Osteoblast (primary cell): ENCODE results near the gene TMEM270. TPM values are rescaled to one million over a fixed set of nuclear protein-coding genes. Genes with fewer than 3 reads are reported as not detected.

Experiments
- DNase-seq: peaks from one replicate; pipeline ENCODE4 v3.0.0; 2011; ENCODE audit warnings: low spot score, mixed read lengths; ENCODE audit not compliant: insufficient read length; ENCODE audit errors: missing footprints
- H2AFZ ChIP-seq: 2 replicates; pipeline ENCODE4 v1.6.0; 2011; ENCODE audit warnings: mild to moderate bottlenecking, low read length
- H3K27ac ChIP-seq: 2 replicates; pipeline ENCODE4 v1.5.1; 2011; ENCODE audit warnings: mild to moderate bottlenecking, low read depth, low read length, moderate library complexity
- H3K27me3 ChIP-seq: 2 replicates; pipeline ENCODE4 v1.6.0; 2012; ENCODE audit warnings: mild to moderate bottlenecking, control low read depth, inconsistent platforms, low read length, moderate library complexity; ENCODE audit not compliant: insufficient read depth
- H3K36me3 ChIP-seq: 2 replicates; pipeline ENCODE4 v1.5.1; 2011; ENCODE audit warnings: mild to moderate bottlenecking, low read length, control low read depth, moderate library complexity; ENCODE audit not compliant: insufficient read depth
- H3K4me1 ChIP-seq: 2 replicates; pipeline ENCODE4 v1.5.1; 2011; ENCODE audit warnings: mild to moderate bottlenecking, low read length, control low read depth, moderate library complexity; ENCODE audit not compliant: insufficient read depth
- H3K4me2 ChIP-seq: 2 replicates; pipeline ENCODE4 v1.6.0; 2011; ENCODE audit warnings: mild to moderate bottlenecking, low read length; ENCODE audit not compliant: insufficient read depth
- H3K4me3 ChIP-seq: fragments of 200-600 bp; sonication (generic); 3 replicates; pipeline ENCODE4 v1.5.1; 2012; ENCODE audit warnings: mild to moderate bottlenecking, low read length, inconsistent platforms; ENCODE audit not compliant: insufficient read depth
- H3K79me2 ChIP-seq: 2 replicates; pipeline ENCODE4 v1.6.0; 2012; ENCODE audit warnings: mild to moderate bottlenecking, low read length, control low read depth, inconsistent platforms; ENCODE audit not compliant: insufficient read depth
- H3K9me3 ChIP-seq: 2 replicates; pipeline ENCODE4 v1.5.1; 2011; ENCODE audit warnings: low read depth, low read length, control low read depth
- H4K20me1 ChIP-seq: 2 replicates; pipeline ENCODE4 v1.6.0; 2012; ENCODE audit warnings: mild to moderate bottlenecking, low read length, control low read depth; ENCODE audit not compliant: insufficient read depth
- total RNA-seq: library from RNA; depleted of rRNA; stranded (reverse); fragments of >200 nt; gene quantifications from 2 replicates; pipeline ENCODE4 v1.2.3, GENCODE V29; 2012
- TF ChIP-seq, protein P1 (sequence below): IDR thresholded peaks from 2 replicates; pipeline ENCODE4 v1.5.1; 2011; ENCODE audit warnings: mild to moderate bottlenecking, low read depth, low read length, moderate library complexity; ENCODE audit errors: extremely low read depth

TMEM270 gene
- total RNA-seq, 1 donor = not detected

- H3K27me3 ChIP-seq = no peaks in the 10 kb centered on the region
- no peaks in the 10 kb centered on the region for H4K20me1 ChIP-seq
- no peak overlapping the region for H3K27ac ChIP-seq
- no peaks in the 10 kb centered on the region for H3K9me3 ChIP-seq
- H2AFZ ChIP-seq = no peak overlapping the region
- H3K79me2 ChIP-seq = no peaks in the 10 kb centered on the region
- H3K4me1 ChIP-seq = peaks cover 3% of the 10 kb centered on the region
- H3K4me2 ChIP-seq = no peak overlapping the region
- peak; percentile 66 for DNase-seq
- TF ChIP-seq, protein P1, sequence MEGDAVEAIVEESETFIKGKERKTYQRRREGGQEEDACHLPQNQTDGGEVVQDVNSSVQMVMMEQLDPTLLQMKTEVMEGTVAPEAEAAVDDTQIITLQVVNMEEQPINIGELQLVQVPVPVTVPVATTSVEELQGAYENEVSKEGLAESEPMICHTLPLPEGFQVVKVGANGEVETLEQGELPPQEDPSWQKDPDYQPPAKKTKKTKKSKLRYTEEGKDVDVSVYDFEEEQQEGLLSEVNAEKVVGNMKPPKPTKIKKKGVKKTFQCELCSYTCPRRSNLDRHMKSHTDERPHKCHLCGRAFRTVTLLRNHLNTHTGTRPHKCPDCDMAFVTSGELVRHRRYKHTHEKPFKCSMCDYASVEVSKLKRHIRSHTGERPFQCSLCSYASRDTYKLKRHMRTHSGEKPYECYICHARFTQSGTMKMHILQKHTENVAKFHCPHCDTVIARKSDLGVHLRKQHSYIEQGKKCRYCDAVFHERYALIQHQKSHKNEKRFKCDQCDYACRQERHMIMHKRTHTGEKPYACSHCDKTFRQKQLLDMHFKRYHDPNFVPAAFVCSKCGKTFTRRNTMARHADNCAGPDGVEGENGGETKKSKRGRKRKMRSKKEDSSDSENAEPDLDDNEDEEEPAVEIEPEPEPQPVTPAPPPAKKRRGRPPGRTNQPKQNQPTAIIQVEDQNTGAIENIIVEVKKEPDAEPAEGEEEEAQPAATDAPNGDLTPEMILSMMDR = no peak
- H3K4me3 ChIP-seq = no peak overlapping the region
- no peaks in the 10 kb centered on the region for H3K36me3 ChIP-seq
Observed at GRCh38 chr7:73839290-73839689, 21.7 kb upstream of the TMEM270 start.

- Histone ChIP-seq H2AFZ (no peak overlapping the region), H3K36me3 (no peaks in the 10 kb centered on the region), H3K4me1 (peaks cover 6% of the 10 kb centered on the region), H3K9me3 (no peaks in the 10 kb centered on the region), H4K20me1 (no peaks in the 10 kb centered on the region), H3K4me3 (no peak overlapping the region), H3K4me2 (no peak overlapping the region), H3K27ac (no peak overlapping the region), H3K27me3 (no peaks in the 10 kb centered on the region), H3K79me2 (no peaks in the 10 kb centered on the region)
- DNase-seq = peak; percentile 82
- TF ChIP-seq, protein P1 = no peak
Observed at GRCh38 chr7:73839743-73840714, 20.9 kb upstream of the TMEM270 start.

DNA sequence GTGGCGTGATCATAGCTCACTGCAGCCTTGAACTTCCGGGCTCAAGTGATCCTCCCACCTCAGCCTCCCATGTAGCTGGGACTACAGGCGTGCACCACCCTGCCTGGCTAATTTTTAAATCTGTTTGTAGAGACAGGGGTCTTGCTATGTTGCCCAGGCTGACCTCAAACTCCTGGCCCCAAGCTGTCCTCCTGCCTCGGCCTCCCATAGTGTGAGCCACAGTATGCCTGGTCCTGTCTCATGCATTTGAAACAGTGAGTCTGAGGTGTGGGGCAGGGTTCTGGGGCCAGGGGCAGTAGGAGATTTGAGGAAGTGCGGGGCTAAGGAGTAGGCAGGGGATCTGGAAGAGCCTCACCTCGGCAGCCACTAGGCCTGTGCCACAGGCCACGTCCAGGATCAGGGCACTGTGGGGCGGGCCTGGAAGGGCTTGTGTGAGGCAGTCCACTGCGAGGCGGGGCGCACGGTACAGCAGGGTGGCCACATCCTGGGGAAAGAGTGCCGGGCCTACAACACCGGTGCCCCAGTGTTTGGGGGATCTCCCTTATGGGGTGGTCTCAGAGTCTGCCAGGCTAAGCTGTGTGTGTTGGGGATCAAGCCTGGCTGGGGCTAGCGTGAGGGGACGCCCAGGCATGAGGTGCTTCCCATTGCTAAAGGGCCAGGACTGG, 20.1 kb upstream of the TMEM270 start:
- H2AFZ ChIP-seq = no peak overlapping the region
- no peaks in the 10 kb centered on the region for H3K9me3 ChIP-seq
- peak; percentile 74 for DNase-seq
- H4K20me1 ChIP-seq = no peaks in the 10 kb centered on the region
- no peak overlapping the region for H3K4me2 ChIP-seq
- H3K27ac ChIP-seq = no peak overlapping the region
- H3K4me1 ChIP-seq = peaks cover 14% of the 10 kb centered on the region
- H3K79me2 ChIP-seq = no peaks in the 10 kb centered on the region
- H3K4me3 ChIP-seq = no peak overlapping the region
- no peaks in the 10 kb centered on the region for H3K36me3 ChIP-seq
- H3K27me3 ChIP-seq = no peaks in the 10 kb centered on the region
- TF ChIP-seq, protein P1 = no peak

GRCh38 chr7:73841689-73842066, 19.3 kb upstream of the TMEM270 start:
- Histone ChIP-seq H4K20me1 (no peaks in the 10 kb centered on the region), H3K36me3 (no peaks in the 10 kb centered on the region), H3K4me2 (peak overlapping the region; percentile 84), H2AFZ (peak overlapping the region; percentile 89), H3K9me3 (no peaks in the 10 kb centered on the region), H3K4me1 (peaks cover 15% of the 10 kb centered on the region), H3K27me3 (no peaks in the 10 kb centered on the region), H3K27ac (peak overlapping the region; percentile 66), H3K79me2 (no peaks in the 10 kb centered on the region), H3K4me3 (peak overlapping the region; percentile 82)
- peak; percentile 87 for DNase-seq
- TF ChIP-seq, protein P1 = no peak
